HEK293 (cell line): Measurements from ENCODE around the gene ACCSL.

Experiments
- CTCF ChIA-PET: fragments of 350-600 bp; formaldehyde crosslinking; extraction: SDS; loops from one replicate; lab custom pipeline; 2021; ENCODE audit warnings: antibody characterized with exemption; lab: Yijun Ruan, JAX
- POLR2A ChIA-PET: fragments of 300-600 bp; formaldehyde crosslinking; extraction: SDS; loops from one replicate; lab custom pipeline; 2020; ENCODE audit warnings: antibody characterized with exemption, inconsistent platforms; lab: Yijun Ruan, JAX
- H3K27ac ChIP-seq: fragments of 200-500 bp; sonication (Bioruptor generic); 2 replicates; pipeline ENCODE4 v1.5.1; 2014; ENCODE audit warnings: low read depth, low read length, control low read depth, inconsistent platforms; ENCODE audit errors: extremely low read depth
- H3K36me3 ChIP-seq, 2 experiments: fragments of 200-500 bp in 1 of 2; sonication (Bioruptor generic) in 1 of 2; 1 replicate in 1 of 2; 2 replicates in 1 of 2; pipeline ENCODE4 v1.5.1; 2014 to 2017; ENCODE audit warnings: inconsistent platforms in 2 of 2, low read length in 2 of 2; ENCODE audit not compliant: control insufficient read depth in 2 of 2, insufficient read depth in 1 of 2
- H3K4me1 ChIP-seq: fragments of 200-500 bp; sonication (Bioruptor generic); 2 replicates; pipeline ENCODE4 v1.5.1; 2014; ENCODE audit warnings: mild to moderate bottlenecking, low read length, inconsistent platforms; ENCODE audit not compliant: control insufficient read depth, insufficient read depth
- H3K4me3 ChIP-seq: 2 replicates; pipeline ENCODE4 v1.5.1; 2011; ENCODE audit warnings: low read depth, mild to moderate bottlenecking, control low read depth, low read length, moderate library complexity
- H3K9me3 ChIP-seq: fragments of 200-500 bp; sonication (Bioruptor generic); 2 replicates; pipeline ENCODE4 v1.5.1; 2014; ENCODE audit warnings: low read depth, low read length, inconsistent platforms; ENCODE audit not compliant: control insufficient read depth, insufficient read depth
- BCL11A ChIP-seq: fragments of 450-650 bp; formaldehyde crosslinking; IDR thresholded peaks from 2 replicates; pipeline ENCODE4 v1.5.1; 2016; ENCODE audit warnings: low read depth, missing biosample characterization, missing genetic modification characterization
- GLIS2 ChIP-seq: fragments of 450-650 bp; formaldehyde crosslinking; IDR thresholded peaks from 2 replicates; pipeline ENCODE4 v1.5.1; 2016; ENCODE audit warnings: missing biosample characterization, missing genetic modification characterization
- KLF7 ChIP-seq: fragments of 450-650 bp; formaldehyde crosslinking; IDR thresholded peaks from 2 replicates; pipeline ENCODE4 v1.5.1; 2016; ENCODE audit warnings: missing biosample characterization, missing genetic modification characterization, borderline replicate concordance
- PRDM10 ChIP-seq: fragments of 450-650 bp; formaldehyde crosslinking; IDR thresholded peaks from 2 replicates; pipeline ENCODE4 v1.5.1; 2016; ENCODE audit warnings: missing biosample characterization, missing genetic modification characterization
- PRDM4 ChIP-seq: fragments of 450-650 bp; formaldehyde crosslinking; IDR thresholded peaks from 2 replicates; pipeline ENCODE4 v1.5.1; 2017; ENCODE audit warnings: missing biosample characterization, missing genetic modification characterization
- SP7 ChIP-seq: fragments of 450-650 bp; formaldehyde crosslinking; IDR thresholded peaks from 2 replicates; pipeline ENCODE4 v1.5.1; 2016; ENCODE audit warnings: missing biosample characterization, missing genetic modification characterization
- ZBTB17 ChIP-seq: fragments of 450-650 bp; formaldehyde crosslinking; IDR thresholded peaks from 2 replicates; pipeline ENCODE4 v1.5.1; 2016; ENCODE audit warnings: missing biosample characterization, missing genetic modification characterization
- ZFP3 ChIP-seq: fragments of 450-650 bp; formaldehyde crosslinking; IDR thresholded peaks from 2 replicates; pipeline ENCODE4 v1.5.1; 2016; ENCODE audit warnings: low read depth, missing biosample characterization, missing genetic modification characterization
- ZNF169 ChIP-seq: fragments of 450-650 bp; formaldehyde crosslinking; IDR thresholded peaks from 2 replicates; pipeline ENCODE4 v1.5.1; 2016; ENCODE audit warnings: missing biosample characterization, missing genetic modification characterization
- ZNF501 ChIP-seq: fragments of 450-650 bp; formaldehyde crosslinking; IDR thresholded peaks from 2 replicates; pipeline ENCODE4 v1.5.1; 2016; ENCODE audit warnings: missing biosample characterization, missing genetic modification characterization
- ZNF518A ChIP-seq: fragments of 450-650 bp; formaldehyde crosslinking; conservative IDR thresholded peaks from 2 replicates; pipeline ENCODE4 v1.5.1; 2016; ENCODE audit warnings: low read depth, missing biosample characterization, missing genetic modification characterization
- ZNF544 ChIP-seq: fragments of 450-650 bp; formaldehyde crosslinking; IDR thresholded peaks from 2 replicates; pipeline ENCODE4 v1.5.0; 2017; ENCODE audit warnings: missing biosample characterization, missing genetic modification characterization
- TF ChIP-seq, protein P1 (sequence below): fragments of 450-650 bp; formaldehyde crosslinking; IDR thresholded peaks from 2 replicates; pipeline ENCODE4 v1.5.1; 2016; ENCODE audit warnings: missing biosample characterization, missing genetic modification characterization, borderline replicate concordance
- TF ChIP-seq, protein P2 (sequence below): fragments of 450-650 bp; formaldehyde crosslinking; IDR thresholded peaks from 2 replicates; pipeline ENCODE4 v1.5.1; 2016; ENCODE audit warnings: missing biosample characterization, missing genetic modification characterization
- TF ChIP-seq, protein P3 (sequence below): fragments of 450-650 bp; formaldehyde crosslinking; IDR thresholded peaks from 2 replicates; pipeline ENCODE4 v1.5.1; 2016; ENCODE audit warnings: missing biosample characterization, missing genetic modification characterization

Gene ACCSL

GRCh38 chr11:44065841-44066731 is 18.3 kb downstream of the ACCSL start, which contains the start of gene ACCS:
ACCS (plus strand) TSS chr11:44066270; CDS start chr11:44067628, 1,358 bp downstream.
- H3K9me3 ChIP-seq: no peaks in the 10 kb centered on the region
- POLR2A ChIA-PET: interaction anchor here (1.0 kb wide), 1 partner anchor 235 kb away, joined by 6 read pairs; no protein-coding TSS in a partner anchor
- peak within 1 kb of the TSS; percentile 72 for H3K27ac ChIP-seq
- CTCF ChIA-PET: no interaction called here
- no peaks in the 10 kb centered on the region for H3K36me3 ChIP-seq
- peak within 1 kb of the TSS; percentile 46 for H3K4me3 ChIP-seq
- H3K4me1 ChIP-seq: no peaks in the 10 kb centered on the region
- no peak; the same call in 1 of the 2 replicates for TF ChIP-seq SP7
- TF ChIP-seq ZNF169 (tag by site-specific recombination): no peak
- TF ChIP-seq PRDM10 (tag by site-specific recombination): peak; percentile 57
- TF ChIP-seq, protein P1, sequence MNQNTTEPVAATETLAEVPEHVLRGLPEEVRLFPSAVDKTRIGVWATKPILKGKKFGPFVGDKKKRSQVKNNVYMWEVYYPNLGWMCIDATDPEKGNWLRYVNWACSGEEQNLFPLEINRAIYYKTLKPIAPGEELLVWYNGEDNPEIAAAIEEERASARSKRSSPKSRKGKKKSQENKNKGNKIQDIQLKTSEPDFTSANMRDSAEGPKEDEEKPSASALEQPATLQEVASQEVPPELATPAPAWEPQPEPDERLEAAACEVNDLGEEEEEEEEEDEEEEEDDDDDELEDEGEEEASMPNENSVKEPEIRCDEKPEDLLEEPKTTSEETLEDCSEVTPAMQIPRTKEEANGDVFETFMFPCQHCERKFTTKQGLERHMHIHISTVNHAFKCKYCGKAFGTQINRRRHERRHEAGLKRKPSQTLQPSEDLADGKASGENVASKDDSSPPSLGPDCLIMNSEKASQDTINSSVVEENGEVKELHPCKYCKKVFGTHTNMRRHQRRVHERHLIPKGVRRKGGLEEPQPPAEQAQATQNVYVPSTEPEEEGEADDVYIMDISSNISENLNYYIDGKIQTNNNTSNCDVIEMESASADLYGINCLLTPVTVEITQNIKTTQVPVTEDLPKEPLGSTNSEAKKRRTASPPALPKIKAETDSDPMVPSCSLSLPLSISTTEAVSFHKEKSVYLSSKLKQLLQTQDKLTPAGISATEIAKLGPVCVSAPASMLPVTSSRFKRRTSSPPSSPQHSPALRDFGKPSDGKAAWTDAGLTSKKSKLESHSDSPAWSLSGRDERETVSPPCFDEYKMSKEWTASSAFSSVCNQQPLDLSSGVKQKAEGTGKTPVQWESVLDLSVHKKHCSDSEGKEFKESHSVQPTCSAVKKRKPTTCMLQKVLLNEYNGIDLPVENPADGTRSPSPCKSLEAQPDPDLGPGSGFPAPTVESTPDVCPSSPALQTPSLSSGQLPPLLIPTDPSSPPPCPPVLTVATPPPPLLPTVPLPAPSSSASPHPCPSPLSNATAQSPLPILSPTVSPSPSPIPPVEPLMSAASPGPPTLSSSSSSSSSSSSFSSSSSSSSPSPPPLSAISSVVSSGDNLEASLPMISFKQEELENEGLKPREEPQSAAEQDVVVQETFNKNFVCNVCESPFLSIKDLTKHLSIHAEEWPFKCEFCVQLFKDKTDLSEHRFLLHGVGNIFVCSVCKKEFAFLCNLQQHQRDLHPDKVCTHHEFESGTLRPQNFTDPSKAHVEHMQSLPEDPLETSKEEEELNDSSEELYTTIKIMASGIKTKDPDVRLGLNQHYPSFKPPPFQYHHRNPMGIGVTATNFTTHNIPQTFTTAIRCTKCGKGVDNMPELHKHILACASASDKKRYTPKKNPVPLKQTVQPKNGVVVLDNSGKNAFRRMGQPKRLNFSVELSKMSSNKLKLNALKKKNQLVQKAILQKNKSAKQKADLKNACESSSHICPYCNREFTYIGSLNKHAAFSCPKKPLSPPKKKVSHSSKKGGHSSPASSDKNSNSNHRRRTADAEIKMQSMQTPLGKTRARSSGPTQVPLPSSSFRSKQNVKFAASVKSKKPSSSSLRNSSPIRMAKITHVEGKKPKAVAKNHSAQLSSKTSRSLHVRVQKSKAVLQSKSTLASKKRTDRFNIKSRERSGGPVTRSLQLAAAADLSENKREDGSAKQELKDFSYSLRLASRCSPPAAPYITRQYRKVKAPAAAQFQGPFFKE (tag by site-specific recombination): no peak
- TF ChIP-seq ZBTB17 (tag by site-specific recombination): peak; percentile 62
- no peak for TF ChIP-seq ZNF544 (tag by site-specific recombination)
- TF ChIP-seq BCL11A (tag by site-specific recombination): no peak
- no peak for TF ChIP-seq ZNF518A (tag by site-specific recombination)
- TF ChIP-seq, protein P2, sequence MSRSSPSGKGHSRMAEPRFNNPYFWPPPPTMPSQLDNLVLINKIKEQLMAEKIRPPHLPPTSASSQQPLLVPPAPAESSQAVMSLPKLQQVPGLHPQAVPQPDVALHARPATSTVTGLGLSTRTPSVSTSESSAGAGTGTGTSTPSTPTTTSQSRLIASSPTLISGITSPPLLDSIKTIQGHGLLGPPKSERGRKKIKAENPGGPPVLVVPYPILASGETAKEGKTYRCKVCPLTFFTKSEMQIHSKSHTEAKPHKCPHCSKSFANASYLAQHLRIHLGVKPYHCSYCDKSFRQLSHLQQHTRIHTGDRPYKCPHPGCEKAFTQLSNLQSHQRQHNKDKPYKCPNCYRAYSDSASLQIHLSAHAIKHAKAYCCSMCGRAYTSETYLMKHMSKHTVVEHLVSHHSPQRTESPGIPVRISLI: no peak
- no peak for TF ChIP-seq PRDM4
- peak; percentile 86 for TF ChIP-seq GLIS2 (tag by site-specific recombination)
- TF ChIP-seq ZFP3 (tag by site-specific recombination): no peak
- TF ChIP-seq, protein P3, sequence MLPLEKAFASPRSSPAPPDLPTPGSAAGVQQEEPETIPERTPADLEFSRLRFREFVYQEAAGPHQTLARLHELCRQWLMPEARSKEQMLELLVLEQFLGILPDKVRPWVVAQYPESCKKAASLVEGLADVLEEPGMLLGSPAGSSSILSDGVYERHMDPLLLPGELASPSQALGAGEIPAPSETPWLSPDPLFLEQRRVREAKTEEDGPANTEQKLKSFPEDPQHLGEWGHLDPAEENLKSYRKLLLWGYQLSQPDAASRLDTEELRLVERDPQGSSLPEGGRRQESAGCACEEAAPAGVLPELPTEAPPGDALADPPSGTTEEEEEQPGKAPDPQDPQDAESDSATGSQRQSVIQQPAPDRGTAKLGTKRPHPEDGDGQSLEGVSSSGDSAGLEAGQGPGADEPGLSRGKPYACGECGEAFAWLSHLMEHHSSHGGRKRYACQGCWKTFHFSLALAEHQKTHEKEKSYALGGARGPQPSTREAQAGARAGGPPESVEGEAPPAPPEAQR: no peak
- peak; percentile 41; the same call in 1 of the 2 replicates for TF ChIP-seq ZNF501 (tag by site-specific recombination)
- peak; percentile 19; the same call in 1 of the 2 replicates for TF ChIP-seq KLF7 (tag by site-specific recombination)
